MCF 10A (cell line): ENCODE data around the gene REV3L. TPM values are rescaled to one million over a fixed set of nuclear protein-coding genes. Genes with fewer than 3 reads are reported as not detected.

Experiments used
- BruUV-seq: library from RNA; stranded (reverse); fragments of 400-500 nt; replicated peaks from 2 replicates; lab custom pipeline; 2021; lab: Mats Ljungman, UMichigan
- CTCF ChIA-PET: fragments of 300-600 bp; sonication (Branson Sonifier 250); formaldehyde crosslinking; extraction: SDS; loops from one replicate; lab custom pipeline; 2021; ENCODE audit warnings: antibody characterized with exemption, inconsistent platforms; lab: Yijun Ruan, JAX
- POLR2A ChIA-PET: fragments of 300-600, 350-650 bp; sonication (Branson Sonifier 250); formaldehyde crosslinking; extraction: SDS; loops from one replicate; lab custom pipeline; 2020; ENCODE audit warnings: antibody characterized with exemption, inconsistent platforms; lab: Yijun Ruan, JAX
- DNase-seq: peaks from one replicate; pipeline ENCODE4 v3.0.0-alpha.2; 2018; ENCODE audit not compliant: unreplicated experiment
- H3K27ac Mint-ChIP-seq: one replicate; pipeline ENCODE4 v1.8.0; 2022; ENCODE audit warnings: mild to moderate bottlenecking, low read depth, mixed read lengths; ENCODE audit not compliant: unreplicated experiment
- H3K27me3 Mint-ChIP-seq: one replicate; pipeline ENCODE4 v1.8.0; 2022; ENCODE audit warnings: mixed read lengths; ENCODE audit not compliant: insufficient read depth, unreplicated experiment
- H3K36me3 Mint-ChIP-seq: one replicate; pipeline ENCODE4 v1.8.0; 2022; ENCODE audit warnings: mild to moderate bottlenecking, moderate library complexity, mixed read lengths; ENCODE audit not compliant: insufficient read depth, unreplicated experiment
- H3K4me1 Mint-ChIP-seq: one replicate; pipeline ENCODE4 v1.8.0; 2022; ENCODE audit warnings: mixed read lengths; ENCODE audit not compliant: insufficient read depth, unreplicated experiment
- H3K4me3 Mint-ChIP-seq: one replicate; pipeline ENCODE4 v1.8.0; 2022; ENCODE audit warnings: mild to moderate bottlenecking, moderate library complexity, mixed read lengths; ENCODE audit not compliant: unreplicated experiment
- H3K9me3 Mint-ChIP-seq: one replicate; pipeline ENCODE4 v1.8.0; 2022; ENCODE audit warnings: mixed read lengths; ENCODE audit not compliant: unreplicated experiment
- CTCF ChIP-seq: fragments of 200-600 bp; IDR thresholded peaks from one replicate; pipeline ENCODE4 v1.8.0; 2022; ENCODE audit warnings: antibody characterized with exemption, mild to moderate bottlenecking; ENCODE audit not compliant: unreplicated experiment
- intact Hi-C: fragments of 100-400 bp; cut with micrococcal nuclease; formaldehyde crosslinking; loops from 2 replicates; pipeline ENCODE4 v1.14.1; 2022
- total RNA-seq: library from RNA; stranded (reverse); gene quantifications from 2 replicates; pipeline ENCODE4 v1.2.3, GENCODE V29; 2022

REV3L gene
- total RNA-seq, 1 experiment from 2014 or later = 31.2 TPM

DNA sequence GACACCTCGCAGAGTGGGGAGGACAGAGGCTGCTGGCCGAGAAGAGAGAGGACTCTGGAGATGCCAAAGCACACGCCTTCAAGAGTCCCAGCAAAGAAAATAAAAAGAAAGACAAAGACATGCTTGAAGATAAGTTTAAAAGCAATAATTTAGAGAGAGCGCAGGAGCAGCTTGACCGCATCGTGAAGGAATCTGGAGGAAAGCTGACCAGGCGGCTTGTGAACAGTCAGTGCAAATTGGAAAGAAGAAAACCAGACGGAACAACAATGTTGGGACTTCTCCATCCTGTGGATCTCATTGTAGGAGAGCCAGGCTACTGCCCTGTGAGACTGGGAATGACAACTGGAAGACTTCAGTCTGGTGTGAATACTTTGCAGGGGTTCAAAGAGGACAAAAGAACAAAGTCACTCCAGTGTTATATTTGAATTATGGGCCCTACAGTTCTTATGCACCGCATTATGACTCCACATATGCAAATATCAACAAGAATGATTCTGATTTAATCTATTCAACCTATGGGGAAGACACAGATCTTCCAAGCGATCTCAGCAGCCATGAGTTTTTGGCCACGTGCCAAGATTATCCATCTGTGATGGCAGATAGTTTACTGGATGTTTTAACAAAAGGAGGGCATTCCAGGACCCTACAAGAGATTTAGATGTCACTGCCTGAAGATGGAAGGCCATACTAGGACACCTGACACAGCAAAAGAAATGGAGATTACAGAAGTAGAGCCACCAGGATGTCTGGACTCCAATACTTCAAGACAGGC is 52.2 kb downstream of the REV3L start:
- H3K4me3 Mint-ChIP-seq = no peak overlapping the region
- ChIA-PET POLR2A (interaction anchor here (0.7 kb wide), 1 partner anchor 33 kb away, joined by 3 read pairs; no protein-coding TSS in a partner anchor), CTCF (no interaction called here)
- BruUV-seq = no TSS peak
- no peak for TF ChIP-seq CTCF
- no peaks in the 10 kb centered on the region for H3K27me3 Mint-ChIP-seq
- peaks cover 19% of the 10 kb centered on the region for H3K4me1 Mint-ChIP-seq
- no peak overlapping the region for H3K27ac Mint-ChIP-seq
- H3K36me3 Mint-ChIP-seq = peaks cover 23% of the 10 kb centered on the region
- intact Hi-C loops = no loop called here
- H3K9me3 Mint-ChIP-seq = peaks cover 37% of the 10 kb centered on the region
- no peak for DNase-seq

DNA sequence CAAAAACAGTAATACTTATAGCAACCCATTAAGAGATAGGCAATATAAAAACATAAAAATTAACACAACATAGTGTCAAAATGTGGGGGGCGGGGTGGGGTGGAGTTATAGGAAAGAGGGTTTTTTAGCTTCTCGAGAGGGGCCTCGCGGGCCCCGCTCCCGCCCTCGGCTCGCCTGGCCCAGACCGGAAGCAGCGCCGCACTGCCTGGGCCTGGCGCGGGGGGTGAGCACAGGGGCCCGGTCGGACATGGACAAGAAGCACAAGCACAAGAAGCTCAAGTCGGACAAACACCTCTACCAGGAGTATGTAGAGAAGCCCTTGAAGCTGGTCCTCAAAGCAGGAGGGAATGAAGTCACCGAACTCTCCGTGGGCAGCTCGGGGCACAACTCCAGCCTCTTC is 53.4 kb downstream of the REV3L start:
- Mint-ChIP-seq H3K27me3 (no peaks in the 10 kb centered on the region), H3K27ac (no peak overlapping the region), H3K9me3 (peaks cover 30% of the 10 kb centered on the region), H3K4me1 (peaks cover 26% of the 10 kb centered on the region), H3K36me3 (peaks cover 14% of the 10 kb centered on the region), H3K4me3 (no peak overlapping the region)
- POLR2A ChIA-PET = interaction anchor here (0.6 kb wide), 1 partner anchor 17 kb away, joined by 3 read pairs; no protein-coding TSS in a partner anchor
- DNase-seq = no peak
- intact Hi-C loops = no loop called here
- CTCF ChIA-PET = interaction anchor here (0.6 to 0.7 kb wide), 2 partner anchors 96 to 215 kb away, joined by 3 read pairs; no protein-coding TSS in a partner anchor
- TF ChIP-seq CTCF = no peak
- BruUV-seq = no TSS peak

- ChIA-PET CTCF (interaction anchor here (0.8 kb wide), 1 partner anchor 122 kb away, joined by 3 read pairs; no protein-coding TSS in a partner anchor), POLR2A (interaction anchor here (0.6 to 0.7 kb wide), 2 partner anchors 13 to 16 kb away, joined by 3 read pairs; no protein-coding TSS in a partner anchor)
- H3K36me3 Mint-ChIP-seq = peaks cover 14% of the 10 kb centered on the region
- no peak overlapping the region for H3K4me3 Mint-ChIP-seq
- TF ChIP-seq CTCF = no peak
- intact Hi-C loops = no loop called here
- peaks cover 34% of the 10 kb centered on the region for H3K4me1 Mint-ChIP-seq
- H3K27ac Mint-ChIP-seq = no peak overlapping the region
- no TSS peak for BruUV-seq
- DNase-seq = no peak
- H3K9me3 Mint-ChIP-seq = peaks cover 30% of the 10 kb centered on the region
- no peaks in the 10 kb centered on the region for H3K27me3 Mint-ChIP-seq
Observed at GRCh38 chr6:111428811-111429210, 54.2 kb downstream of the REV3L start.
